NT2/D1 (cell line): ENCODE data around the gene MAVS.

Experiments used
- YY1 ChIP-seq: IDR thresholded peaks from 2 replicates; pipeline ENCODE4 v1.6.1; 2011; ENCODE audit not compliant: insufficient read length, insufficient read depth
- ZNF274 ChIP-seq: IDR thresholded peaks from 2 replicates; pipeline ENCODE4 v1.6.1; 2011; ENCODE audit warnings: mild to moderate bottlenecking, low read depth, low read length

- TF ChIP-seq ZNF274 (no peak), YY1 (no peak)
Observed at GRCh38 chr20:3800256-3800877, 46.3 kb upstream of the MAVS start.
